Activated B cell treated with CpG ODN at 0.5 μM for 24 hours (primary cell): Measurements from ENCODE around the gene SELENOI. TPM values are rescaled to one million over a fixed set of nuclear protein-coding genes. Genes with fewer than 3 reads are reported as not detected.

ENCODE experiments used
- ATAC-seq: fragments of 200-7000 bp; cut with Tn5 transposase; one replicate; pipeline ENCODE4 v1.10.0; 2021; ENCODE audit warnings: low read depth, mild to moderate bottlenecking, moderate library complexity
- CTCF ChIA-PET: fragments of 350-600 bp; sonication (Branson Sonifier 250); formaldehyde crosslinking; loops from one replicate; lab custom pipeline; 2021; ENCODE audit warnings: antibody characterized with exemption; lab: Charles Lee
- POLR2A ChIA-PET: fragments of 350-600 bp; sonication (Branson Sonifier 250); formaldehyde crosslinking; loops from one replicate; lab custom pipeline; 2021; ENCODE audit warnings: antibody characterized with exemption; lab: Charles Lee
- DNase-seq: peaks from one replicate; pipeline ENCODE4 v3.0.0; 2022
- H3K27ac Mint-ChIP-seq: one replicate; pipeline ENCODE4 v1.8.0; 2020; ENCODE audit warnings: mixed read lengths
- H3K27me3 Mint-ChIP-seq: one replicate; pipeline ENCODE4 v1.8.0; 2021; ENCODE audit warnings: mixed read lengths
- H3K36me3 Mint-ChIP-seq: one replicate; pipeline ENCODE4 v1.8.0; 2021; ENCODE audit warnings: low read depth, mixed read lengths
- H3K4me1 Mint-ChIP-seq: one replicate; pipeline ENCODE4 v1.8.0; 2021; ENCODE audit warnings: mixed read lengths
- H3K4me3 Mint-ChIP-seq: one replicate; pipeline ENCODE4 v1.8.0; 2020; ENCODE audit warnings: mild to moderate bottlenecking, mixed read lengths
- H3K9me3 Mint-ChIP-seq: one replicate; pipeline ENCODE4 v1.8.0; 2020; ENCODE audit warnings: mixed read lengths
- intact Hi-C: fragments of 100-400 bp; cut with micrococcal nuclease; formaldehyde crosslinking; loops from one replicate; pipeline ENCODE4 v1.15.1; 2024
- total RNA-seq: library from RNA; stranded (reverse); gene quantifications from 2 replicates; pipeline ENCODE4 v1.2.3, GENCODE V29; 2022
- TF ChIP-seq, protein P1 (sequence below): fragments of 200-600 bp; IDR thresholded peaks from one replicate; pipeline ENCODE4 v1.8.0; 2022; ENCODE audit warnings: antibody characterized with exemption, mild to moderate bottlenecking

SELENOI gene
- total RNA-seq, 1 donor from 2014 or later = 21.1 TPM

- DNase-seq (no peak), ATAC-seq (no peak)
- TF ChIP-seq, protein P1, sequence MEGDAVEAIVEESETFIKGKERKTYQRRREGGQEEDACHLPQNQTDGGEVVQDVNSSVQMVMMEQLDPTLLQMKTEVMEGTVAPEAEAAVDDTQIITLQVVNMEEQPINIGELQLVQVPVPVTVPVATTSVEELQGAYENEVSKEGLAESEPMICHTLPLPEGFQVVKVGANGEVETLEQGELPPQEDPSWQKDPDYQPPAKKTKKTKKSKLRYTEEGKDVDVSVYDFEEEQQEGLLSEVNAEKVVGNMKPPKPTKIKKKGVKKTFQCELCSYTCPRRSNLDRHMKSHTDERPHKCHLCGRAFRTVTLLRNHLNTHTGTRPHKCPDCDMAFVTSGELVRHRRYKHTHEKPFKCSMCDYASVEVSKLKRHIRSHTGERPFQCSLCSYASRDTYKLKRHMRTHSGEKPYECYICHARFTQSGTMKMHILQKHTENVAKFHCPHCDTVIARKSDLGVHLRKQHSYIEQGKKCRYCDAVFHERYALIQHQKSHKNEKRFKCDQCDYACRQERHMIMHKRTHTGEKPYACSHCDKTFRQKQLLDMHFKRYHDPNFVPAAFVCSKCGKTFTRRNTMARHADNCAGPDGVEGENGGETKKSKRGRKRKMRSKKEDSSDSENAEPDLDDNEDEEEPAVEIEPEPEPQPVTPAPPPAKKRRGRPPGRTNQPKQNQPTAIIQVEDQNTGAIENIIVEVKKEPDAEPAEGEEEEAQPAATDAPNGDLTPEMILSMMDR = no peak
- no peaks in the 10 kb centered on the region for H3K27me3 Mint-ChIP-seq
- H3K27ac Mint-ChIP-seq = no peak overlapping the region
- CTCF ChIA-PET = no interaction called here
- peaks cover 4% of the 10 kb centered on the region for H3K4me1 Mint-ChIP-seq
- H3K9me3 Mint-ChIP-seq = no peaks in the 10 kb centered on the region
- H3K36me3 Mint-ChIP-seq = peaks cover 54% of the 10 kb centered on the region
- H3K4me3 Mint-ChIP-seq = no peak overlapping the region
- POLR2A ChIA-PET = no interaction called here
- intact Hi-C loops = no loop called here
Measured at GRCh38 chr2:26380281-26380680, 34.3 kb downstream of the SELENOI start.

DNA sequence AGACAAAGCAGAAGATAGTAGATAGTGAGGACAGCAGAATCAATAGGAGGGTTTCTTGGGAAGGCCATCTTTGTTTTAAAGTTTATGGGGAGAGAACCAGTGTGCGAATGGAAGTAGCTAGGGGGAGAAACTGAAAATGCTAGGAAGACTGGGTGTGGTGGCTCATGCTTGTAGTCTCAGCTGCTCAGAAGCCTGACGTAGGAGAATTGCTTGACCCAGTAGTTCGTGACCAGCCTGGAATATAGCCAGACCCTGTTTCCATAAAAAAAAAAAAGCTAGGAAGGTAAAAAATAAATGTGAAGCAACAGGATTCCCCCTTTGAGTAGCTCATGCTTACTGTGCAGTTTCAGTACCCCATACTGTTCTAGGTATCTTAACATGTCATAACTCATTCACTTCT is 36.6 kb downstream of the SELENOI start:
- POLR2A ChIA-PET = interaction anchor here (0.6 kb wide), 1 partner anchor 427 kb away, joined by 3 read pairs; no protein-coding TSS in a partner anchor
- TF ChIP-seq, protein P1 = no peak

DNA sequence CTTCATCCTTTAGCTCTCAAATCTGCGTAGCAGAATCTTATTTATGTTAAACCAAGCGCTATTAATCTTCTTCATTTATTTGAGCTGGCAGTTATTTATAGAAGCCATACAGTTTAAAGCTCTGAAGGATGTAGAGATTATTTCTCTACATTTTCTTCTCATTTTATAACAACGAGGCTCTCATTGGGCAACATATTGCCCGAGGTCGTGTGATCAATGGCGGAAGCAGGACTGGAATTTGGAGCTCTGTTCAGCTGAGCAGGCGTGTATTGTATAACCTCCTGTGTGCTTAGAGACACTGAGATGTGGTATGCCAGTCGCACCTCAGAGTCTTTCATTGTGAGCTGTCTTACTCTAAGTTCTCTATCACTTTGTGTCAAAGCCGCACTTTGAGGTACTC is 38.2 kb downstream of the SELENOI start:
- Mint-ChIP-seq H3K27ac (no peak overlapping the region), H3K36me3 (peaks cover 47% of the 10 kb centered on the region), H3K9me3 (no peaks in the 10 kb centered on the region), H3K4me3 (no peak overlapping the region), H3K27me3 (no peaks in the 10 kb centered on the region), H3K4me1 (peaks cover 4% of the 10 kb centered on the region)
- intact Hi-C loops = no loop called here
- DNase-seq = no peak
- ATAC-seq = no peak
- ChIA-PET POLR2A (no interaction called here), CTCF (no interaction called here)
- TF ChIP-seq, protein P1 = no peak

More for the DNA sequence above, 36.6 kb downstream of the SELENOI start:
- Mint-ChIP-seq H3K9me3 (no peaks in the 10 kb centered on the region), H3K4me3 (no peak overlapping the region), H3K27me3 (no peaks in the 10 kb centered on the region), H3K27ac (no peak overlapping the region), H3K36me3 (peaks cover 51% of the 10 kb centered on the region), H3K4me1 (peaks cover 4% of the 10 kb centered on the region)
- no peak for ATAC-seq
- no peak for DNase-seq
- CTCF ChIA-PET = no interaction called here
- intact Hi-C loops = no loop called here

GRCh38 chr2:26384597-26384996 is 38.7 kb downstream of the SELENOI start:
- DNase-seq (no peak), ATAC-seq (no peak)
- TF ChIP-seq, protein P1 = no peak
- no peak overlapping the region for H3K27ac Mint-ChIP-seq
- POLR2A ChIA-PET = no interaction called here
- CTCF ChIA-PET = no interaction called here
- H3K4me3 Mint-ChIP-seq = no peak overlapping the region
- H3K9me3 Mint-ChIP-seq = no peaks in the 10 kb centered on the region
- H3K36me3 Mint-ChIP-seq = peaks cover 49% of the 10 kb centered on the region
- no peaks in the 10 kb centered on the region for H3K27me3 Mint-ChIP-seq
- intact Hi-C loops = no loop called here
- H3K4me1 Mint-ChIP-seq = peaks cover 4% of the 10 kb centered on the region

DNA sequence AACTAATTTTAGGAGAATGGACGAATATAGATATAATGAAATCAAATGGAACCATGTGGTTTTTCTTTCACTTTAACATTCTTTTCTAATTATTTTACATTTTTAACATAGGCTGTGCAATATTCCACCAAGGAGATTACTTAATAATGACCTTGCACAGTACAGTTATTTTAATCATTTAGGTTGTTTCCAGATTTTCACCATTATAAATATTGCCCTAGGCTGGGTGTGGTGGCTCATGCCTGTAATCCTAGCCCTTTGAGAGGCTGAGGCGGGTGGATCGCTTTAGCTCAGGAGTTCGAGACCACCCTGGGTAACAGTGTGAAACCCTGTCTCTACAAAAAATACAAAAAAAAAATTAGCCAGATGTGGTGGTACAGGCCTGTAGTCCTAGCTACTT is 41.2 kb downstream of the SELENOI start:
- Mint-ChIP-seq H3K9me3 (no peaks in the 10 kb centered on the region), H3K27me3 (no peaks in the 10 kb centered on the region), H3K4me1 (peaks cover 4% of the 10 kb centered on the region), H3K27ac (no peak overlapping the region), H3K36me3 (peaks cover 56% of the 10 kb centered on the region), H3K4me3 (no peak overlapping the region)
- TF ChIP-seq, protein P1 = no peak
- ATAC-seq (no peak), DNase-seq (no peak)
- ChIA-PET CTCF (no interaction called here), POLR2A (no interaction called here)
- intact Hi-C loops = no loop called here
